ENCODE measurements around the gene CBX3.
"Not testable (repeated sequence)": the region's sequence is repeated elsewhere in the genome, so short reads cannot be mapped to it uniquely, and the experiment has no call there.

Gene CBX3

GRCh38 chr7:26186364-26187311 is 14.9 kb upstream of the CBX3 start:
- DNase-seq (ENCODE audit: insufficient read length, low spot score): no peak
- FAIRE-seq: peak; percentile 83

GRCh38 chr7:26187380-26188205 is 14.0 kb upstream of the CBX3 start:
- DNase-seq (ENCODE audit: insufficient read length, low spot score) (no peak), FAIRE-seq (peak; percentile 61)

GRCh38 chr7:26188206-26188956 is 13.2 kb upstream of the CBX3 start:
- peak; percentile 60 for FAIRE-seq
- DNase-seq (ENCODE audit: insufficient read length, low spot score): no peak

GRCh38 chr7:26188957-26189541 is 12.5 kb upstream of the CBX3 start:
- FAIRE-seq (peak; percentile 60), DNase-seq (ENCODE audit: insufficient read length, low spot score) (no peak)

- FAIRE-seq (no peak), DNase-seq (ENCODE audit: insufficient read length, low spot score) (no peak)
Observed at GRCh38 chr7:26189697-26190096, 11.8 kb upstream of the CBX3 start.

GRCh38 chr7:26190417-26190869 is 11.1 kb upstream of the CBX3 start:
- DNase-seq (ENCODE audit: insufficient read length, low spot score) (no peak), FAIRE-seq (peak; percentile 23)

- no peak for DNase-seq (ENCODE audit: insufficient read length, low spot score)
- FAIRE-seq: no peak
Observed at GRCh38 chr7:26191233-26191973, 10.1 kb upstream of the CBX3 start.

DNA sequence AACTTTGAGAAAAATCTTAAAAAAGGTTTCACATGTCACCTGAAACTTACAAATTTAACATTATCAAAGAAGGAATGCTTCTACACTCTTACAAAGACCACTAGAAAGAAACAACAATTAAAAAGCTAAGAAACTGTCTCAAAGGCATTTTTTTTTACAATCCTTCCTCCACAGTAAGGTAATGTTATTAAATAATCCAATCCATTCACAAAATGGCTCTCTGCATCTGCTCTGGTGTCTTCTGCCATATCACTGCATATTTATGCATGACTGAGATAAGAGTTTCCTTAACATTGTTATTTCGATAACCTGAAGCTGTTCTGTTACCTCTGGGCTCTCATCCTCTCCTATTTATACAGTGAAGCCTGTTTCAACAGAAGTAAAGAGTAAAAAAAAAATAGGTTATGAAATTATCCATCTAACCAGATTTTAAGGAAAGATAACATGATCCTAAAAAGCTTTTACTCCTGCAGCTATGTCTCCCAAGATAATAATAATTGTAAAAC is 9.5 kb upstream of the CBX3 start:
- FAIRE-seq (no peak), DNase-seq (ENCODE audit: insufficient read length, low spot score) (no peak)

DNA sequence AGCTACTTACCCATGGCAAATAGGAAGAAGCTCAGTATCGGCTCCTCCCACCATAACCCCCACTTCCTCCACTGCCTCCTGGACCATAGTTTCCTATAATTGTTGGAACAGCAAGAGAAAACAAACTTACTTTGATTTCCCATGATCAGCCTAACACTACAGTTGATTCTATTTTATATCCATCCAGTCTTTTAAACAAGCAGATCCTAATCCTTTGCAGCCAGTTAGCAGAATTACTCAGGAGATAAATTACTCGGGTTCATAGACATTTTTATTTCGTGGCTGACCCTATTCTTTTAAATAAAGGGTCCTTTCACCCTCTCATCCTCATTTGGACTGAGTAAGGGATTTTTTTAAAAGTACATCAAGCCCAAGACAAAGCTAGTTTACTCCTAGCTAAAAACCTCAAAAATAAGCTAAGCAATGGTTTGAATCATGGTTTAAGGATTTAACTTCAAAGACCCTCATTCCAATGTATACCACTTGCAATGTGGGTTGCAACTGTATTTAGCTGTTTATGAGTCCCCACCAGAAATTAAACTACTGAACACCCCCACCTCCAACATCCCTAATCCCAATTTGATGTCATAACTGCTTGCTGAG is 9.0 kb upstream of the CBX3 start:
- no peak for DNase-seq (ENCODE audit: insufficient read length, low spot score)
- FAIRE-seq: no peak

- FAIRE-seq: no peak
Observed at GRCh38 chr7:26193432-26194207, 7.9 kb upstream of the CBX3 start.

DNA sequence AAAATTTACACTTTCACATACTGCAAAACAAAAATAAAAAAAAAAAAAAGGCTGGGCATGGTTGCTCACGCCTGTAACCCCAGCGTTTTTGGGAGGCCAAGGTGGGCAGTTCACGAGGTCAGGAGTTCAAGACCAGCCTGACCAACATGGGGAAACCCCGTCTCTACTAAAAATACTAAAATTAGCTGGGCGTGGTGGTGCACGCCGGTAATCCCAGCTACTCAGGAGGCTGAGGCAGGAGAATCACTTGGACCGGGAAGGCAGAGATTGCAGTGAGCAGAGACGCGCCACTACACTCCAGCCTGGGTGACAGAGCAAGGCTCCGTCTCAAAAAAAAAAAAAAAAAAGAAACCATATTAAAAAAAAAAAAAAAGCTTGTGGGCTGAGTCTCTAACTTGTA is 6.8 kb upstream of the CBX3 start:
- FAIRE-seq; DNase-seq (ENCODE audit: insufficient read length, low spot score): not testable (repeated sequence)

More at GRCh38 chr7:26193432-26194207, 7.9 kb upstream of the CBX3 start:
- no peak for DNase-seq (ENCODE audit: insufficient read length, low spot score)

DNA sequence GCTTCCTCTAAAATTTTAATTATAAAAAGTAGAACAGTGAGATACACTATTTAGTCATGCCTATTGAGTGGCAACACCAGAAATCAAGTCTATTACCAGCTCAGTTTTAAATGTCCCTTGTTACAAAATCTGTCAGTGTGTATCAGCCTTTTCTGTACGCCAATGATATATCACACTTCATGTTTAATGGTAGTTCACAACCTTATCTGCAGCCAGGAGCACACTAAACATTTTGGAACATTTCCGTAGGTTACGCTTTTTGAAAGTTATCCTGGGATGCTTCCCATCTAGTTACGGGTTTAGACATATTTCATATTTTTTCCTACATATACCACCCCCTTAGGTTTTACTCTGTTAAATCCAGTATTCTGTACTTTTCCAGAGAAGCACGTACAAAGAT is 6.4 kb upstream of the CBX3 start:
- FAIRE-seq (no peak), DNase-seq (ENCODE audit: insufficient read length, low spot score) (no peak)

DNA sequence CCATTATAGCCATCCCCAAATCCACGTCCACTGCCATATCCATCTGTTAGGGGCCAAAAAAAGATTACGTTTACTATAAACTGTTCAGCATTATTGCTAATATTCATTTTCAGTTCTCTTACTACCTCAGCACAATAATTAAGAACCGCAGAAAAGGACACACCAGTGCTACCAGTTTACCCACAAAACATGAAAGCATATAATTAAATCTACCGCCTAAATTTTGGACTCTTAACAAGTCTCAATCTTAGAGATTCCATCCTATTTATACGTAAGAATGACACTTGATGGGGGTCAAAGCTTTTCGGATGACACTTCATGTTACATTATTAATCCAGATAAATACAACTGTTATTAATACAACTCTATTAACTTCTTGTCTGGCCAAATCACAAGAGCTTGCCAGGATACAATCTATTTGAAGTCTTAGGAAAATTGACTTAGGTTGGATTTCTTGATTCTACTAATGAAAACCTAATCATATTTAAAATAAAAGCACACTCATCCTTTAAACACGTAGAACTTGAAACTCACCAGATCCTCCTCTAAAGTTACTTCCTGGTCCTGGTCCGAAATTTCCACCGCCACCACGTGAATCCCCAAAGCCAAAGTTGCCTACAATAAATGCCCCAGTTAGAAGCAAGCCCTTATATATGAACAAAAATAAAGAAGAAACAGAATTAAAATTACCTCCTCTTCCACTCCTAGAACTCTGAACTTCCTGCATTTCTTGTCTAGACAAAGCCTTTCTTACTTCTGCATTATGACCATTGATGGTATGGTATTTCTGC is 5.5 kb upstream of the CBX3 start:
- FAIRE-seq: no peak

DNA sequence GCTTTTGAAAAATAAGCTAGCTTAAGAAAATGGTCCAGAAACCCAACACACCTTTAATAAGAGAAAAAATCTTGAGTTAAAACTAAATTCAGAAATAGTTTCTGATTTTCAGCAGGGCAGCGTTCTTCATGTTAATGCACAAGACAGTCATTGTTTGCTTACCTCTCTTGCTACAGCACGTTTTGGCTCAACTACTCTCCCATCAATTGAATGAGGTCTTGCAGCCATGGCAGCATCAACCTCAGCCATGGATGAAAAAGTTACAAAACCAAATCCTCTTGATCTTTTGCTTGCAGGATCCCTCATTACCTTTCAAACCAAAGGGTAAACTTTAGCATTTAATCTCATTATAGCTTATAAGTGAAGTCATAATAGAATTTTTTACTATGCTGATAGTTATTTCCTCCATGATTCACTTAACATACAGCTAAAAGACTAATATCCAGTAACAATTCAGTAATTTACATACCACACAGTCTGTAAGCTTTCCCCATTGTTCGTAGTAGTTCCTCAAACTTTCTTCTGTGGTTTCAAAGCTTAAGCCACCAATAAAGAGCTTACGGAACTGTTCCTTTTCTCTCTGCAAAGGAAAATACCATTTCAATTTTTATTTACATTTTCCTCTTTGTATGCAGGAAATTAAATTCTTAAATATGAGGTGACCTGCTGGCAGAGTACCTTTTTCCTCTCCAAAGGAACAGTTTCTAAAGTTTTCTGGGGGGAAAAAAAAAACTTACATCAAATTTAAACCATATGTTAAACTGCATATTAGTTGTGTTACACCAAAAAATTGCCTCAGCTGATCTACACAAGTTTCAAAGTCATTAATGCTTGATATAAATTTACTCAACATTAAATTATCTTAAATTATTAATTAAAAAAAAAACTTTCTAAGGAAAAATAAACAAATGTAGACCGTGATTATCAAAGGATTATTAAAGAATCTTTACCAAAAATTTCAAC is 4.1 kb upstream of the CBX3 start:
- DNase-seq (ENCODE audit: insufficient read length, low spot score) (no peak), FAIRE-seq (peak; percentile 79)

More for the DNA sequence above, 5.5 kb upstream of the CBX3 start:
- no peak for DNase-seq (ENCODE audit: insufficient read length, low spot score)

DNA sequence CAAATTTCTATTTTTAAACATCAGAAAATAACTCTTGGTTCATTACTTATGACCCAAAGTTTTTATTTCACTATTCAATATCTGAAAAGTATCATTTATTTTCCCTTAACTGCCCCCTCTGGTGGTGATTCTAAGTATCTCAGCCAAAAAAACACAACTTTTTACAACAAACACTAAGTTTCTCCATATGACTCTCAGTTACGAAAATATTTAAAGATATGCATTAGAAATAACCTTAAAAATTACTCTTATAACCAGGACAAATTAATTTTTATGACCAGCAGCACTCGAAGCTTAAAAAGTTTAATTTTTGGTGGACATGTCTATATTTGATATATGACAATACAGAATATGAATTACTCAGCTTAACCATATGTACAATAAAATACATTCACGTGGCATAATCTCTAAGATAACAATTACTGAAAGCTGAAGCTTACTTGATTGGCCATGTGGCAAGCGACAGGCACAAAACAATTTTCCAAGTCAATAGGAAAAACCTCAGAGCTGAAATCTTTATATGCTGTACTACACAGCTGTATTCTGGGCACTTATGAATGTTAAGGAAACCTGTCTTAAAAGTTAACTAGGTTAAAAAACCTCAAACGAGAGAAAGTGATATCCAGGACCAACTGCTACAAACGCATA is 3.3 kb upstream of the CBX3 start:
- DNase-seq (ENCODE audit: insufficient read length, low spot score) (no peak), FAIRE-seq (peak; percentile 66)

DNA sequence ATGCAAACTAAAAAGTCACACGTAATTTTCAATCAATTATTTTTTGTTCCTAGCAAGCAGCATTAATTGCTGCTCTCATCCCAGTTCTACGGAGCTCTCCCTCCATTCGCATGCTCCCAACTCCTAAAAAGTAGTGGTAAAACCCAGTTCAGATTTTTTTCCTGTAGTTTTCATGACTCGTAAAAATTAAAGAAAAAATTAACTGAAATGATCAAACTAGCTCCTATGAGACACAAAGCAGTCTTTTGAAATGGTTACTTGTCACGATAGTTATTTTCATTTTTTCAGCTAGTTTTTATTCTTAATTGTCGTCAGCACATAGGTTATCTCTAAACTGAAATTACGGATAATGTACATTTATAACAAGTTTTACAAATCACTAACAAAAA is 2.8 kb upstream of the CBX3 start:
- FAIRE-seq (peak; percentile 14), DNase-seq (ENCODE audit: insufficient read length, low spot score) (no peak)

Data from GM19239 (cell line).